ENCODE data around the gene TMEM240.

The TMEM240 gene

GRCh38 chr1:1573843-1574720 is 33.7 kb upstream of the TMEM240 start:
- DNase-seq (ENCODE audit: low read depth) = no peak
- TF ChIP-seq, protein P1, sequence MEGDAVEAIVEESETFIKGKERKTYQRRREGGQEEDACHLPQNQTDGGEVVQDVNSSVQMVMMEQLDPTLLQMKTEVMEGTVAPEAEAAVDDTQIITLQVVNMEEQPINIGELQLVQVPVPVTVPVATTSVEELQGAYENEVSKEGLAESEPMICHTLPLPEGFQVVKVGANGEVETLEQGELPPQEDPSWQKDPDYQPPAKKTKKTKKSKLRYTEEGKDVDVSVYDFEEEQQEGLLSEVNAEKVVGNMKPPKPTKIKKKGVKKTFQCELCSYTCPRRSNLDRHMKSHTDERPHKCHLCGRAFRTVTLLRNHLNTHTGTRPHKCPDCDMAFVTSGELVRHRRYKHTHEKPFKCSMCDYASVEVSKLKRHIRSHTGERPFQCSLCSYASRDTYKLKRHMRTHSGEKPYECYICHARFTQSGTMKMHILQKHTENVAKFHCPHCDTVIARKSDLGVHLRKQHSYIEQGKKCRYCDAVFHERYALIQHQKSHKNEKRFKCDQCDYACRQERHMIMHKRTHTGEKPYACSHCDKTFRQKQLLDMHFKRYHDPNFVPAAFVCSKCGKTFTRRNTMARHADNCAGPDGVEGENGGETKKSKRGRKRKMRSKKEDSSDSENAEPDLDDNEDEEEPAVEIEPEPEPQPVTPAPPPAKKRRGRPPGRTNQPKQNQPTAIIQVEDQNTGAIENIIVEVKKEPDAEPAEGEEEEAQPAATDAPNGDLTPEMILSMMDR (conservative IDR thresholded peaks at IDR 0.05; ENCODE audit: low read depth, low read length) = peak; percentile 47
- H3K4me3 ChIP-seq (ENCODE audit: low read length) = peak overlapping the region; percentile 79

- DNase-seq (ENCODE audit: low read depth) = no peak
- H3K4me3 ChIP-seq (ENCODE audit: low read length) = no peak overlapping the region
These were observed 28.9 kb upstream of the TMEM240 start for GRCh38 chr1:1569341-1569740.

GRCh38 chr1:1567891-1568291 is 27.5 kb upstream of the TMEM240 start:
- H3K4me3 ChIP-seq (ENCODE audit: low read length) = no peak overlapping the region
- TF ChIP-seq, protein P1 (conservative IDR thresholded peaks at IDR 0.05; ENCODE audit: low read depth, low read length) = no peak
- DNase-seq (ENCODE audit: low read depth) = no peak

More at GRCh38 chr1:1569341-1569740, 28.9 kb upstream of the TMEM240 start:
- TF ChIP-seq, protein P1 (conservative IDR thresholded peaks at IDR 0.05; ENCODE audit: low read depth, low read length) = no peak

DNA sequence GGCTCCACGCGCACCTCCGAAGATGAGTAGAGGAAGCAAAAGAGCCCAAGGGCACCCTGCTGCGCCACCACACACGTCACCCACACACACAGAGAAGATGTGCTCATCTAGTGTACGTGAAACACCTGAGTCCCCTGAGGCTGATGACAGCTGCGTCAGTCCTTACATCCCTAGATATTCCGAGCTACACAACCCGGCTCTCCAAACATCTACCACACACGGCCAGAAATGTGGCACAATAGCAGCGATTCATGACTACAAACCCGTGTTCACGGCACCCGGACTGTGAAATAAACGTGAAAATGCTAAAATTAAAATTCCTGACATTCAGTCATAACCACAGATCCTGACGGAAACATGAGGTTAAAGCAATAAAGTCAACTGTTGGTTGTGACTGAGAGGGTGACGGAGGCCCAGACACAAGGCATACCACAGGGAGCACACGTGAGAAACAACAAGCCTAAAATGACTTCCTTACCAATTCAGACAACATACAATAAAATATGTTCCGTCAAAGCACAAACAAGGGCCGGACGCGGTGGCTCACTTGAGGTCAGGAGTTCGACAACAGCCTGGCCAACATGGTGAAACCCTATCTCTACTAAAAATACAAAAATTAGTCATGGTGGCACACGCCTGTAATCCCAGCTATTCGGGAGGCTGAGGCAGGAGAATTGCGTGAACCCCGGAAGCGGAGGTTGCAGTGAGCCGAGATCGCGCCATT is 26.9 kb upstream of the TMEM240 start:
- no peak overlapping the region for H3K4me3 ChIP-seq (ENCODE audit: low read length)
- TF ChIP-seq, protein P1 (conservative IDR thresholded peaks at IDR 0.05; ENCODE audit: low read depth, low read length) = no peak
- DNase-seq (ENCODE audit: low read depth) = no peak

- TF ChIP-seq, protein P1 (conservative IDR thresholded peaks at IDR 0.05; ENCODE audit: low read depth, low read length) = no peak
- H3K4me3 ChIP-seq (ENCODE audit: low read length) = no peak overlapping the region
- no peak for DNase-seq (ENCODE audit: low read depth)
These were observed 24.9 kb upstream of the TMEM240 start for GRCh38 chr1:1565340-1565739.

DNA sequence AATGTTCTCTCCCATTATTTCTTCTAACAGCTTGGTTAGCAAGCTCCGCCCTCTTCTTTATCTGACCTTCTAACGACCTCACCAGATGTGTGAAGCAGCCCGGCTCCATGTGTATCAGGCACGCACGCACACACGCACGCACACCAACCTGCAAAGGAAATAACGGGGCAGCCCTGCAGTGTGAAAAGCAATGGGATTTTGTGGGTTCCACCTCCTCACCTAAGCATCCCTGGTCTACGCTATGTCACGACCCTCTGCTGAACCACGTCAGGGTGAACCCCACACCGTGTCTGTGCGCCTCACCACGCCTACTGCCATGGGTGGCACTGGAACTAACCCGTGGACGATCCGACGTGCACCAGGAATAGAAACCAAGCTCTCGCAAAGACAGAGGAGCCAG is 23.8 kb upstream of the TMEM240 start:
- no peak overlapping the region for H3K4me3 ChIP-seq (ENCODE audit: low read length)
- DNase-seq (ENCODE audit: low read depth) = no peak
- TF ChIP-seq, protein P1 (conservative IDR thresholded peaks at IDR 0.05; ENCODE audit: low read depth, low read length) = no peak

All from retinal pigment epithelial cell (primary cell).